Medulla oblongata (tissue), 1 donor: ENCODE measurements around the gene BLVRB.
"Not testable (repeated sequence)": the region's sequence is repeated elsewhere in the genome, so short reads cannot be mapped to it uniquely, and the experiment has no call there.

Source experiments
- DNase-seq: peaks from one replicate; pipeline ENCODE4 v3.0.0-alpha.2; 2015; ENCODE audit errors: extremely low spot score

Gene BLVRB

GRCh38 chr19:40422748-40423566 is 42.6 kb downstream of the BLVRB start:
- DNase-seq: no peak

- no peak for DNase-seq
These were observed 43.4 kb downstream of the BLVRB start for GRCh38 chr19:40421993-40422747.

- DNase-seq: peak; percentile 91
These were observed 44.5 kb downstream of the BLVRB start for GRCh38 chr19:40420766-40421765.

GRCh38 chr19:40420451-40420765 is 45.1 kb downstream of the BLVRB start:
- no peak for DNase-seq

GRCh38 chr19:40419780-40420179 is 45.8 kb downstream of the BLVRB start:
- DNase-seq: no peak

GRCh38 chr19:40419066-40419612 is 46.4 kb downstream of the BLVRB start:
- DNase-seq: no peak

- DNase-seq: no peak
These were observed 47.5 kb downstream of the BLVRB start for GRCh38 chr19:40418040-40418439.

GRCh38 chr19:40417643-40417981 is 47.9 kb downstream of the BLVRB start:
- no peak for DNase-seq

GRCh38 chr19:40416918-40417642 is 48.5 kb downstream of the BLVRB start:
- peak; percentile 12 for DNase-seq

GRCh38 chr19:40415768-40416167 is 49.8 kb downstream of the BLVRB start:
- no peak for DNase-seq

- no peak for DNase-seq
These were observed 50.7 kb downstream of the BLVRB start for GRCh38 chr19:40414542-40415535.

- DNase-seq: no peak
These were observed 52.2 kb downstream of the BLVRB start, which contains the start of gene PRX for GRCh38 chr19:40413291-40413845. TSS of gene PRX (minus strand) at chr19:40413378. CDS start at chr19:40407932, 5,446 bp downstream.

GRCh38 chr19:40412866-40413265 is 52.7 kb downstream of the BLVRB start:
- no peak for DNase-seq

GRCh38 chr19:40411958-40412499 is 53.5 kb downstream of the BLVRB start:
- no peak for DNase-seq

GRCh38 chr19:40411125-40411842 is 54.3 kb downstream of the BLVRB start:
- DNase-seq: no peak

GRCh38 chr19:40410030-40410389 is 55.5 kb downstream of the BLVRB start:
- DNase-seq: no peak

GRCh38 chr19:40408598-40408925 is 57.0 kb downstream of the BLVRB start:
- not testable (repeated sequence) for DNase-seq

- no peak for DNase-seq
These were observed 57.6 kb downstream of the BLVRB start for GRCh38 chr19:40407714-40408597.
